IMR-90 (cell line): ENCODE measurements around the gene MAMLD1. TPM values are rescaled to one million over a fixed set of nuclear protein-coding genes. Genes with fewer than 3 reads are reported as not detected.

Source experiments
- ATAC-seq: fragments of 200-7000 bp; cut with Tn5 transposase; 2 replicates; pipeline ENCODE4 v1.9.1; 2020; ENCODE audit warnings: low read depth, mild to moderate bottlenecking, moderate library complexity
- BruUV-seq: library from RNA; stranded (reverse); fragments of 400-500 nt; replicated peaks from 2 replicates; lab custom pipeline; 2021; lab: Mats Ljungman, UMichigan
- CTCF ChIA-PET: fragments of 300-600 bp; formaldehyde crosslinking; extraction: SDS; loops from one replicate; lab custom pipeline; 2021; ENCODE audit warnings: antibody characterized with exemption; lab: Yijun Ruan, JAX
- POLR2A ChIA-PET: fragments of 300-600 bp; sonication (Branson Sonifier 250); formaldehyde crosslinking; loops from one replicate; lab custom pipeline; 2022; ENCODE audit warnings: antibody characterized with exemption; ENCODE audit not compliant: unreplicated experiment; lab: Charles Lee
- DNase-seq: peaks from one replicate; pipeline ENCODE4 v3.0.0; 2013
- H2AFZ ChIP-seq: replicated peaks from 2 replicates; pipeline ENCODE3; 2013; ENCODE audit warnings: low read length, mild to moderate bottlenecking; ENCODE audit not compliant: poor library complexity
- H2AK5ac ChIP-seq: 2 replicates; pipeline ENCODE4 v1.6.1; 2013; ENCODE audit warnings: low read depth, low read length, inconsistent platforms
- H2AK9ac ChIP-seq: replicated peaks from 2 replicates; pipeline ENCODE3; 2013; ENCODE audit warnings: mild to moderate bottlenecking, low read depth, low read length, moderate library complexity; ENCODE audit not compliant: poor library complexity
- H2BK120ac ChIP-seq: 2 replicates; pipeline ENCODE4 v1.6.1; 2013; ENCODE audit warnings: low read depth, low read length, inconsistent platforms
- H2BK15ac ChIP-seq: 3 replicates; pipeline ENCODE4 v1.6.1; 2013; ENCODE audit warnings: low read depth, low read length, inconsistent platforms
- H2BK20ac ChIP-seq: 2 replicates; pipeline ENCODE4 v1.6.1; 2013; ENCODE audit warnings: low read depth, mild to moderate bottlenecking, inconsistent platforms, low read length, moderate library complexity
- H2BK5ac ChIP-seq: 2 replicates; pipeline ENCODE4 v1.6.1; 2013; ENCODE audit warnings: mild to moderate bottlenecking, low read depth, low read length, inconsistent platforms; ENCODE audit not compliant: poor library complexity, severe bottlenecking
- H3K14ac ChIP-seq: replicated peaks from 2 replicates; pipeline ENCODE4 v1.6.1; 2013; ENCODE audit warnings: low read depth, low read length, inconsistent platforms
- H3K18ac ChIP-seq: 2 replicates; pipeline ENCODE4 v1.6.1; 2013; ENCODE audit warnings: low read depth, low read length, control low read depth
- H3K23ac ChIP-seq: 2 replicates; pipeline ENCODE4 v1.6.1; 2013; ENCODE audit warnings: low read depth, low read length, inconsistent platforms
- H3K27ac ChIP-seq: 2 replicates; pipeline ENCODE4 v1.5.1; 2013; ENCODE audit warnings: mild to moderate bottlenecking, control low read depth, low read length; ENCODE audit not compliant: insufficient read depth
- H3K27me3 ChIP-seq: 2 replicates; pipeline ENCODE4 v1.6.1; 2013; ENCODE audit warnings: low read length; ENCODE audit not compliant: control insufficient read depth, insufficient read depth
- H3K36me3 ChIP-seq: 2 replicates; pipeline ENCODE4 v1.6.1; 2013; ENCODE audit warnings: low read length, mixed read lengths; ENCODE audit not compliant: control insufficient read depth, insufficient read depth
- H3K4ac ChIP-seq: 2 replicates; pipeline ENCODE4 v1.6.1; 2013; ENCODE audit warnings: low read depth, low read length, inconsistent platforms
- H3K4me1 ChIP-seq: 2 replicates; pipeline ENCODE4 v1.6.1; 2013; ENCODE audit warnings: low read length, mixed read lengths; ENCODE audit not compliant: control insufficient read depth, insufficient read depth
- H3K4me2 ChIP-seq: 2 replicates; pipeline ENCODE4 v1.6.1; 2013; ENCODE audit warnings: low read depth, mild to moderate bottlenecking, control low read depth, low read length, moderate library complexity
- H3K4me3 ChIP-seq: 2 replicates; pipeline ENCODE4 v1.5.1; 2013; ENCODE audit warnings: low read depth, mild to moderate bottlenecking, control low read depth, low read length, moderate library complexity; ENCODE audit not compliant: insufficient read depth
- H3K56ac ChIP-seq: 2 replicates; pipeline ENCODE4 v1.6.1; 2013; ENCODE audit warnings: low read length, inconsistent platforms; ENCODE audit not compliant: insufficient read depth; ENCODE audit errors: extremely low read depth
- H3K79me1 ChIP-seq, 2 experiments: 2 replicates each; pipeline ENCODE4 v1.6.1; 2013; ENCODE audit warnings: low read length in 2 of 2, inconsistent platforms in 1 of 2, low read depth in 1 of 2
- H3K9ac ChIP-seq: 2 replicates; pipeline ENCODE4 v1.6.1; 2013; ENCODE audit warnings: low read depth, low read length, control low read depth
- H3K9me1 ChIP-seq: 2 replicates; pipeline ENCODE4 v1.6.1; 2013; ENCODE audit warnings: low read length, inconsistent platforms; ENCODE audit not compliant: insufficient read depth
- H3K9me3 ChIP-seq: 2 replicates; pipeline ENCODE4 v1.6.1; 2013; ENCODE audit warnings: low read length; ENCODE audit not compliant: control insufficient read depth, insufficient read depth
- H4K20me1 ChIP-seq: 2 replicates; pipeline ENCODE4 v1.6.1; 2013; ENCODE audit warnings: low read length, inconsistent platforms; ENCODE audit not compliant: insufficient read depth
- H4K5ac ChIP-seq: 2 replicates; pipeline ENCODE4 v1.6.1; 2013; ENCODE audit warnings: mild to moderate bottlenecking, low read depth, low read length, control low read depth
- H4K8ac ChIP-seq, 2 experiments: 2 replicates each; pipeline ENCODE4 v1.6.1; 2013; ENCODE audit warnings: low read depth in 2 of 2, low read length in 2 of 2, control low read depth in 1 of 2, inconsistent platforms in 1 of 2
- H4K91ac ChIP-seq: 2 replicates; pipeline ENCODE4 v1.6.1; 2013; ENCODE audit warnings: low read depth, low read length, inconsistent platforms; ENCODE audit not compliant: insufficient read depth
- CEBPB ChIP-seq: IDR thresholded peaks from 2 replicates; pipeline ENCODE4 v1.6.1; 2012; ENCODE audit warnings: low read depth, low read length, improper control_type of control experiment
- CHD1 ChIP-seq: IDR thresholded peaks from 2 replicates; pipeline ENCODE4 v1.6.1; 2012; ENCODE audit warnings: low read depth, low read length, improper control_type of control experiment
- MXI1 ChIP-seq: IDR thresholded peaks from 2 replicates; pipeline ENCODE4 v1.6.1; 2012; ENCODE audit warnings: low read depth, mild to moderate bottlenecking, low read length, moderate library complexity, borderline replicate concordance
- POLR2A ChIP-seq: IDR thresholded peaks from 2 replicates; pipeline ENCODE4 v1.6.1; 2012; ENCODE audit warnings: mild to moderate bottlenecking, low read depth, low read length
- RAD21 ChIP-seq: IDR thresholded peaks from 2 replicates; pipeline ENCODE4 v1.6.1; 2012; ENCODE audit warnings: low read length, improper control_type of control experiment
- USF2 ChIP-seq: fragments of 150-350 bp; IDR thresholded peaks from 2 replicates; pipeline ENCODE4 v1.6.1; 2017; ENCODE audit warnings: mild to moderate bottlenecking, antibody characterized with exemption, low read length, low read depth
- WGBS, 2 experiments: methylation state at CpG; one replicate each; pipeline versions ENCODE4 v1.1.5 to v1.1.7; 2013; ENCODE audit warnings: missing lambda C conversion rate in 2 of 2; ENCODE audit not compliant: insufficient read length in 1 of 2; ENCODE audit errors: extremely low coverage in 2 of 2; 5-methylcytosine and 5-hydroxymethylcytosine counted together
- dilution Hi-C: fragments of 300-500 bp; cut with HindIII; formaldehyde crosslinking; loops from one replicate; pipeline ENCODE4 v1.14.3; 2018; ENCODE audit warnings: low sequenced_read_pairs; ENCODE audit not compliant: unreplicated experiment
- in situ Hi-C: fragments of 300-500 bp; cut with MboI; formaldehyde crosslinking; loops from 3 replicates; pipeline ENCODE4 v1.14.3; 2019; ENCODE audit warnings: low sequenced_read_pairs, inconsistent platforms, mixed read lengths
- intact Hi-C: fragments of 100-400 bp; cut with micrococcal nuclease; formaldehyde crosslinking; loops from 2 replicates; pipeline ENCODE4 v1.10.0; 2022
- polyA plus RNA-seq, 3 experiments: library from polyadenylated mRNA; depleted of rRNA; stranded (reverse); fragments of >200 nt; gene quantifications; 2 replicates each; pipeline ENCODE4 v1.2.3, GENCODE V29; 2012; ENCODE audit warnings: low replicate concordance in 1 of 3
- total RNA-seq: library from RNA; depleted of rRNA; stranded (reverse); fragments of >200 nt; gene quantifications from 2 replicates; pipeline ENCODE4 v1.2.3, GENCODE V29; 2012

The MAMLD1 gene
- total and polyA plus RNA-seq, 2 of the 4 experiments (the other 2 are of a cell fraction): 1.4 to 11.0 TPM

DNA sequence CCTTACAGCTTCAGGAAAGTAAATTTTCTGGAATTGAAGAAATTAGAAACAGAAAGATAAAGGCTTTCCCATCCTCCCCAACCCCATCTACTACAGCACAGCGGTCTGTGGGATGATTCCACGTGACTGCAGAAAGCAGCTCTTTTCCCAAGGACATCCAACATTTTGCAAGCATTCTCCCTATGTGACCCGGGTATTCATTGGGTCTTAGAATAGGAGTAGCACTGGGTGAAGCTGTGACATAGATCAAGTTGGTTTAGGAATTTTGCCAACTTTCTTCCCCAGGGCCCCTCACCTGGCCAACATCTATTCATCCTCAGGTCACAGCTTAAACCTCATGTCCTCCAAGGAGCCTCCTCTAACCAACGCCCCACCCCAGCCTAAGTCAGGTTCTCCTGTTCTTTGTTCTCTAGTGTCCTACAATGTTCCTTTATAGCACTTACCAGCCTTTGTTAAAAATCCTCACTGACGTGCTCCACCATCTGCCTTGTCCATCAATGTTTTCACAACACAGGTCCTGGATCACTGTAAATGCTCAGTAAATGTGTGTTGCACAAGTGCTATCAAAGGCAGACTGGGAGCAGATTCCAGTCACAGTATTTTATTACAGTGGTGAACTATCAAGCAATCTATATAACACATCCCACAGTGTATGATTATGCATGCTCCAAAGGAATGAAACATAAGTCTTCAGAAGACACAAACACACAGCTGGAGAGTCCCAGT, 124.4 kb downstream of the MAMLD1 start:
- Histone ChIP-seq H3K9me1 (peaks cover 3% of the 10 kb centered on the region; the same call in 1 of the 2 replicates), H2AK5ac (no peak overlapping the region), H3K23ac (no peak overlapping the region), H3K79me1 (peaks cover 0 to 10% of the 10 kb centered on the region in 2 experiments; a peak in 1 of 4 replicates), H3K14ac (no peak overlapping the region), H3K4me2 (no peak overlapping the region), H3K56ac (no peak overlapping the region), H2BK5ac (no peak overlapping the region), H3K27ac (no peak overlapping the region), H2BK15ac (no peak overlapping the region), H3K36me3 (peaks cover 2% of the 10 kb centered on the region; the same call in 1 of the 2 replicates), H4K5ac (no peak overlapping the region), H4K91ac (no peak overlapping the region), H3K9ac (no peak overlapping the region), H3K27me3 (no peaks in the 10 kb centered on the region), H3K9me3 (no peaks in the 10 kb centered on the region), H3K4ac (no peak overlapping the region), H3K18ac (no peak overlapping the region), H3K4me3 (no peak overlapping the region), H2AK9ac (no peak overlapping the region), H4K20me1 (no peaks in the 10 kb centered on the region), H2BK20ac (no peak overlapping the region), H4K8ac (no peak overlapping the region), H2BK120ac (no peak overlapping the region), H3K4me1 (0 out of 2 replicates have a peak, but pooled peaks cover 2% of the 10 kb centered on the region), H2AFZ (no peak overlapping the region)
- 40% methylated on average over 1 of the region's 5 CpGs; no CpG with 5 or more reads in 1 of the 2 experiments for WGBS, 2 experiments
- dilution Hi-C loops (no loop called here), in situ Hi-C loops (loop anchor here (25.0 kb wide), 1 partner anchor 525 kb away; no protein-coding TSS in a partner anchor), intact Hi-C loops (no loop called here)
- ChIA-PET POLR2A (no interaction called here), CTCF (no interaction called here)
- no TSS peak for BruUV-seq
- ATAC-seq (no peak), DNase-seq (no peak)
- no peak for TF ChIP-seq POLR2A
- no peak for TF ChIP-seq MXI1
- TF ChIP-seq USF2: no peak
- no peak for TF ChIP-seq RAD21
- TF ChIP-seq CEBPB: no peak
- TF ChIP-seq CHD1: no peak
